HepG2 (cell line): ENCODE measurements around the gene HTN3. TPM values are rescaled to one million over a fixed set of nuclear protein-coding genes. Genes with fewer than 3 reads are reported as not detected.

Source experiments
- ATAC-seq: fragments of 200-7000 bp; cut with Tn5 transposase; 3 replicates; pipeline ENCODE4 v1.9.1; 2020; ENCODE audit warnings: mild to moderate bottlenecking, moderate library complexity
- BruUV-seq: library from RNA; stranded (reverse); fragments of 400-500 nt; replicated peaks from 2 replicates; lab custom pipeline; 2021; lab: Mats Ljungman, UMichigan
- CTCF ChIA-PET: fragments of 300-600 bp; formaldehyde crosslinking; extraction: SDS; loops from one replicate; lab custom pipeline; 2021; ENCODE audit warnings: low total read pairs, inconsistent platforms, low intra/inter-chr PET ratio; lab: Yijun Ruan, JAX
- POLR2A ChIA-PET: fragments of 350-600 bp; sonication (Branson Sonifier 250); formaldehyde crosslinking; loops from one replicate; lab custom pipeline; 2020; ENCODE audit warnings: antibody characterized with exemption, inconsistent platforms; lab: Yijun Ruan, JAX
- DNase-seq: peaks from one replicate; pipeline ENCODE4 v3.0.0-alpha.2; 2015; ENCODE audit warnings: low spot score
- FAIRE-seq: peaks from 3 replicates; lab custom pipeline; 2011; peaks lifted over from hg19 to GRCh38; lab: Jason Lieb, UNC
- H2AFZ ChIP-seq: one replicate; pipeline ENCODE4 v1.6.1; 2011; ENCODE audit warnings: low read length, inconsistent platforms
- H3K27ac ChIP-seq: fragments of 300-600 bp; 3 replicates; pipeline ENCODE4 v1.8.0; 2011; ENCODE audit warnings: mixed run types, mild to moderate bottlenecking, mixed read lengths, low read length, inconsistent platforms; ENCODE audit not compliant: insufficient read depth; ENCODE audit errors: extremely low read length
- H3K27me3 ChIP-seq, 2 experiments: fragments of 200-600 bp in 1 of 2; 2 replicates in 1 of 2; 3 replicates in 1 of 2; pipeline versions ENCODE4 v1.6.0 to v1.8.0; 2011; ENCODE audit warnings: low read length in 2 of 2, mild to moderate bottlenecking in 2 of 2, moderate library complexity in 2 of 2, inconsistent platforms in 1 of 2; ENCODE audit not compliant: insufficient read depth in 2 of 2, control insufficient read depth in 1 of 2
- H3K36me3 ChIP-seq, 2 experiments: fragments of 200-600 bp in 1 of 2; replicated peaks in 1 of 2; 2 replicates in 1 of 2; 3 replicates in 1 of 2; pipeline versions ENCODE4 v1.5.1 to v1.8.0; 2011; ENCODE audit warnings: low read length in 2 of 2, inconsistent platforms in 1 of 2; ENCODE audit not compliant: insufficient read depth in 2 of 2, control insufficient read depth in 1 of 2
- H3K4me1 ChIP-seq: 2 replicates; pipeline ENCODE4 v1.5.1; 2012; ENCODE audit warnings: low read length, inconsistent platforms; ENCODE audit not compliant: insufficient read depth
- H3K4me2 ChIP-seq: 2 replicates; pipeline ENCODE4 v1.6.0; 2011; ENCODE audit warnings: low read depth, low read length, inconsistent platforms
- H3K4me3 ChIP-seq, 3 experiments: fragments of 200-600 bp in 1 of 3; sonication (generic), shearing (Covaris generic) in 1 of 3; replicated peaks in 1 of 3; 2 replicates each; pipeline ENCODE4 v1.5.1; 2011 to 2016; ENCODE audit warnings: low read length in 3 of 3, inconsistent platforms in 2 of 3, low read depth in 2 of 3, mild to moderate bottlenecking in 2 of 3, control low read depth in 1 of 3, mixed read lengths in 1 of 3; ENCODE audit not compliant: insufficient read depth in 1 of 3
- H3K79me2 ChIP-seq: one replicate; pipeline ENCODE4 v1.6.1; 2011; ENCODE audit warnings: low read length, inconsistent platforms; ENCODE audit not compliant: insufficient read depth
- H3K9ac ChIP-seq: 2 replicates; pipeline ENCODE4 v1.6.0; 2011; ENCODE audit warnings: mild to moderate bottlenecking, low read depth, low read length, inconsistent platforms; ENCODE audit not compliant: insufficient read depth
- H3K9me3 ChIP-seq: 2 replicates; pipeline ENCODE4 v1.5.1; 2012; ENCODE audit warnings: mild to moderate bottlenecking, low read length
- H4K20me1 ChIP-seq: 2 replicates; pipeline ENCODE4 v1.6.0; 2011; ENCODE audit warnings: inconsistent platforms, mild to moderate bottlenecking, low read length, moderate library complexity; ENCODE audit not compliant: insufficient read depth
- HDAC1 ChIP-seq: sonication (generic); formaldehyde crosslinking; IDR thresholded peaks from 2 replicates; pipeline ENCODE4 v1.5.1; 2020; ENCODE audit warnings: mild to moderate bottlenecking, missing genetic modification reagents
- MATR3 ChIP-seq: sonication (generic); formaldehyde crosslinking; IDR thresholded peaks from 2 replicates; pipeline ENCODE4 v1.4.0; 2020; ENCODE audit warnings: missing genetic modification reagents
- MED8 ChIP-seq: sonication (generic); formaldehyde crosslinking; IDR thresholded peaks from 2 replicates; pipeline ENCODE4 v1.8.1; 2023; ENCODE audit warnings: mild to moderate bottlenecking, missing genetic modification reagents; ENCODE audit not compliant: insufficient replicate concordance
- MYNN ChIP-seq: sonication (generic); formaldehyde crosslinking; IDR thresholded peaks from 2 replicates; pipeline ENCODE4 v1.4.0; 2020; ENCODE audit warnings: mild to moderate bottlenecking, low read depth, missing genetic modification reagents
- NFKBIZ ChIP-seq: IDR thresholded peaks from 2 replicates; pipeline ENCODE4 v1.6.1; 2018; ENCODE audit warnings: missing genetic modification reagents, missing compliant biosample characterization
- POLR2AphosphoS5 ChIP-seq: IDR thresholded peaks from 2 replicates; pipeline ENCODE4 v1.6.1; 2012; ENCODE audit warnings: low read depth, low read length
- RAD21 ChIP-seq: fragments of 450-650 bp; formaldehyde crosslinking; IDR thresholded peaks from 2 replicates; pipeline ENCODE4 v1.5.0; 2020; ENCODE audit warnings: mild to moderate bottlenecking
- TEAD2 ChIP-seq: sonication (generic); formaldehyde crosslinking; IDR thresholded peaks from 2 replicates; pipeline ENCODE4 v1.9.0; 2021; ENCODE audit warnings: missing genetic modification reagents
- TEAD3 ChIP-seq: optimal IDR thresholded peaks from 2 replicates; pipeline ENCODE3; 2016; ENCODE audit warnings: borderline replicate concordance
- THAP7 ChIP-seq: sonication (generic); formaldehyde crosslinking; IDR thresholded peaks from 2 replicates; pipeline ENCODE4 v1.8.1; 2023; ENCODE audit warnings: mild to moderate bottlenecking, missing genetic modification reagents
- THAP8 ChIP-seq: sonication (generic); formaldehyde crosslinking; IDR thresholded peaks from 2 replicates; pipeline ENCODE4 v1.5.1; 2020; ENCODE audit warnings: missing genetic modification reagents, mild to moderate bottlenecking, borderline replicate concordance
- U2AF1 ChIP-seq: fragments of 200-400 bp; formaldehyde crosslinking; optimal IDR thresholded peaks from 2 replicates; pipeline ENCODE3; 2017; ENCODE audit warnings: mild to moderate bottlenecking, low read depth, low read length
- ZFP1 ChIP-seq: IDR thresholded peaks from 2 replicates; pipeline ENCODE4 v1.6.1; 2016
- ZNF282 ChIP-seq: fragments of 450-650 bp; IDR thresholded peaks from 2 replicates; pipeline ENCODE4 v1.6.1; 2018; ENCODE audit not compliant: partially characterized antibody
- WGBS: methylation state at CpG from one replicate; pipeline ENCODE4 v1.1.6; 2017; ENCODE audit warnings: low lambda C conversion rate; 5-methylcytosine and 5-hydroxymethylcytosine counted together
- in situ Hi-C: cut with HindIII; loops from 2 replicates; pipeline ENCODE4 v1.10.0; 2017; ENCODE audit warnings: low pct_unique_long_range_greater_than_20kb; ENCODE audit not compliant: extremely low pct_ligation_motif_present
- intact Hi-C: fragments of 100-400 bp; cut with micrococcal nuclease; formaldehyde crosslinking; loops from one replicate; pipeline ENCODE4 v1.10.0; 2022; ENCODE audit not compliant: unreplicated experiment
- polyA plus RNA-seq, 8 experiments: library from polyadenylated mRNA; depleted of rRNA in 3 of 8; stranded (reverse) in 7 of 8; unstranded in 1 of 8; fragments of >200 nt; fragmentation: Illumina TruSeq in 4 of 8; extraction: Trizol in 4 of 8; gene quantifications; 2 replicates each; pipeline versions ENCODE4 v1.2.1 to v1.2.3, GENCODE V29; 2011 to 2016; ENCODE audit warnings: low read depth in 4 of 8, missing spikeins in 1 of 8, mixed read lengths in 1 of 8; ENCODE audit not compliant: insufficient read depth in 1 of 8
- total RNA-seq, 5 experiments: library from RNA; depleted of rRNA; stranded (reverse); fragments of >200 nt; fragmentation: Illumina TruSeq; extraction: Trizol; gene quantifications; 2 replicates each; pipeline ENCODE4 v1.2.3, GENCODE V29; 2016; ENCODE audit warnings: low read depth in 1 of 5
- TF ChIP-seq, protein P1 (sequence below): sonication (generic); formaldehyde crosslinking; IDR thresholded peaks from 2 replicates; pipeline ENCODE4 v1.5.0; 2020; ENCODE audit warnings: mild to moderate bottlenecking, missing genetic modification reagents
- TF ChIP-seq, protein P2 (sequence below): sonication (generic); formaldehyde crosslinking; IDR thresholded peaks from 2 replicates; pipeline ENCODE4 v1.5.0; 2020; ENCODE audit warnings: mild to moderate bottlenecking, missing genetic modification reagents
- TF ChIP-seq, protein P3 (sequence below): sonication (generic); formaldehyde crosslinking; conservative IDR thresholded peaks from 2 replicates; pipeline ENCODE4 v1.4.0; 2020; ENCODE audit warnings: mild to moderate bottlenecking, missing genetic modification reagents, moderate library complexity

HTN3 gene
- total and polyA plus RNA-seq, 2 of the 13 experiments (the other 11 are each of a cell fraction or from before 2014, with no cell fraction given), result not detected

DNA sequence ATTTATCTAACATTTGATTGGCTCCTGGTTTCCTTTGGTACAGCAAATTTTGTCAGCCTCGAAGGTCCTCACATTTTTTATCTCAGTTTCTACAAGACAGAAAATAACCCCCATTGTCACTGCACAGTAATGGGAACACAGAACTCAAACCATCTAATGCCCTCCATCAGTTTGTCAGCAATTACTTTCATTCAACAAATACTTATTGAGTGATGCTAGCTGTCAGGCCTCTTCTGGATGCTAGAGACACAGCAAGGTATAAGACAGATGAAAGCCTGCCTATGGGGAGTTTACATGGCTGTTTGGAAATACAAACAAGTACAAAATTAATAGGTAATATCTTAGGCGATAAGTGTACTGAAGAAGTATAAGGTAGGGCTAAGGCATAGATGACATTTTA, 5.0 kb upstream of the HTN3 start (continued):
- TF ChIP-seq, protein P1, sequence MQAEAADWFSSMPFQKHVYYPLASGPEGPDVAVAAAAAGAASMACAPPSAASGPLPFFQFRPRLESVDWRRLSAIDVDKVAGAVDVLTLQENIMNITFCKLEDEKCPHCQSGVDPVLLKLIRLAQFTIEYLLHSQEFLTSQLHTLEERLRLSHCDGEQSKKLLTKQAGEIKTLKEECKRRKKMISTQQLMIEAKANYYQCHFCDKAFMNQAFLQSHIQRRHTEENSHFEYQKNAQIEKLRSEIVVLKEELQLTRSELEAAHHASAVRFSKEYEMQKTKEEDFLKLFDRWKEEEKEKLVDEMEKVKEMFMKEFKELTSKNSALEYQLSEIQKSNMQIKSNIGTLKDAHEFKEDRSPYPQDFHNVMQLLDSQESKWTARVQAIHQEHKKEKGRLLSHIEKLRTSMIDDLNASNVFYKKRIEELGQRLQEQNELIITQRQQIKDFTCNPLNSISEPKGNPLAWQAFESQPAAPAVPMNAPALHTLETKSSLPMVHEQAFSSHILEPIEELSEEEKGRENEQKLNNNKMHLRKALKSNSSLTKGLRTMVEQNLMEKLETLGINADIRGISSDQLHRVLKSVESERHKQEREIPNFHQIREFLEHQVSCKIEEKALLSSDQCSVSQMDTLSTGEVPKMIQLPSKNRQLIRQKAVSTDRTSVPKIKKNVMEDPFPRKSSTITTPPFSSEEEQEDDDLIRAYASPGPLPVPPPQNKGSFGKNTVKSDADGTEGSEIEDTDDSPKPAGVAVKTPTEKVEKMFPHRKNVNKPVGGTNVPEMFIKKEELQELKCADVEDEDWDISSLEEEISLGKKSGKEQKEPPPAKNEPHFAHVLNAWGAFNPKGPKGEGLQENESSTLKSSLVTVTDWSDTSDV, result no peak
- no peak for TF ChIP-seq MYNN (CRISPR knock-in tag)
- no peak for TF ChIP-seq MATR3 (CRISPR knock-in tag)
- TF ChIP-seq ZFP1 (CRISPR knock-in tag), result no peak
- TF ChIP-seq THAP7, result no peak
- TF ChIP-seq THAP8 (CRISPR knock-in tag), result no peak
- TF ChIP-seq TEAD2 (CRISPR knock-in tag), result no peak
- TF ChIP-seq RAD21, result no peak

DNA sequence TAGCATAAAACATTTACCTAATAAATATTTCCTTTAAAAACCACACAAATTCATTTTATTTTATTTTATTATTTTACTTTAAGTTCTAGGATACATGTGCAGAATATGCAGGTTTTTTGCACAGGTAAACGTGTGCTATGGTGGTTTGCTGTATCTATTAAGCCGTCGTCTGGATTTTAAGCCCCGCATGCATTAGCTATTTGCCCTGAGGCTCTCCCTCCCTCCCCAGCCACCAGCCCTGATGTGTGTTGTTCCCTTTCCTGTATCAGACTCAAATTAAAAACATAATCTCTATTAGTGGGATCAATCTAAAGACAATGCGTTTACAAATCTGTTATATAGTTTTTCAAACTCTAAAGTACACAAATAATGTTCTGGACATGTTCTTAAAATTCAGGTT, 1.2 kb upstream of the HTN3 start:
- in situ Hi-C loops (no loop called here), intact Hi-C loops (no loop called here)
- Histone ChIP-seq H3K9ac (no peak overlapping the region), H3K4me2 (no peak overlapping the region), H3K79me2 (no peaks in the 10 kb centered on the region), H3K9me3 (no peaks in the 10 kb centered on the region), H3K36me3 (no peaks in the 10 kb centered on the region), H3K27me3 (no peaks in the 10 kb centered on the region), H3K4me1 (no peaks in the 10 kb centered on the region), H3K4me3 (no peak overlapping the region), H4K20me1 (no peaks in the 10 kb centered on the region), H2AFZ (no peak overlapping the region), H3K27ac (no peak overlapping the region)
- FAIRE-seq (no peak), DNase-seq (no peak), ATAC-seq (no peak)
- ChIA-PET CTCF (no interaction called here), POLR2A (no interaction called here)
- 64% methylated on average over 5 of the region's 5 CpGs for WGBS
- no TSS peak for BruUV-seq
- TF ChIP-seq TEAD3 (no peak), HDAC1 (no peak), POLR2AphosphoS5 (no peak), MED8 (CRISPR knock-in tag) (no peak), U2AF1 (no peak), ZNF282 (no peak), NFKBIZ (CRISPR knock-in tag) (no peak)
- TF ChIP-seq, protein P2, sequence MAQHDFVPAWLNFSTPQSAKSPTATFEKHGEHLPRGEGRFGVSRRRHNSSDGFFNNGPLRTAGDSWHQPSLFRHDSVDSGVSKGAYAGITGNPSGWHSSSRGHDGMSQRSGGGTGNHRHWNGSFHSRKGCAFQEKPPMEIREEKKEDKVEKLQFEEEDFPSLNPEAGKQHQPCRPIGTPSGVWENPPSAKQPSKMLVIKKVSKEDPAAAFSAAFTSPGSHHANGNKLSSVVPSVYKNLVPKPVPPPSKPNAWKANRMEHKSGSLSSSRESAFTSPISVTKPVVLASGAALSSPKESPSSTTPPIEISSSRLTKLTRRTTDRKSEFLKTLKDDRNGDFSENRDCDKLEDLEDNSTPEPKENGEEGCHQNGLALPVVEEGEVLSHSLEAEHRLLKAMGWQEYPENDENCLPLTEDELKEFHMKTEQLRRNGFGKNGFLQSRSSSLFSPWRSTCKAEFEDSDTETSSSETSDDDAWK, result no peak
- TF ChIP-seq, protein P3, sequence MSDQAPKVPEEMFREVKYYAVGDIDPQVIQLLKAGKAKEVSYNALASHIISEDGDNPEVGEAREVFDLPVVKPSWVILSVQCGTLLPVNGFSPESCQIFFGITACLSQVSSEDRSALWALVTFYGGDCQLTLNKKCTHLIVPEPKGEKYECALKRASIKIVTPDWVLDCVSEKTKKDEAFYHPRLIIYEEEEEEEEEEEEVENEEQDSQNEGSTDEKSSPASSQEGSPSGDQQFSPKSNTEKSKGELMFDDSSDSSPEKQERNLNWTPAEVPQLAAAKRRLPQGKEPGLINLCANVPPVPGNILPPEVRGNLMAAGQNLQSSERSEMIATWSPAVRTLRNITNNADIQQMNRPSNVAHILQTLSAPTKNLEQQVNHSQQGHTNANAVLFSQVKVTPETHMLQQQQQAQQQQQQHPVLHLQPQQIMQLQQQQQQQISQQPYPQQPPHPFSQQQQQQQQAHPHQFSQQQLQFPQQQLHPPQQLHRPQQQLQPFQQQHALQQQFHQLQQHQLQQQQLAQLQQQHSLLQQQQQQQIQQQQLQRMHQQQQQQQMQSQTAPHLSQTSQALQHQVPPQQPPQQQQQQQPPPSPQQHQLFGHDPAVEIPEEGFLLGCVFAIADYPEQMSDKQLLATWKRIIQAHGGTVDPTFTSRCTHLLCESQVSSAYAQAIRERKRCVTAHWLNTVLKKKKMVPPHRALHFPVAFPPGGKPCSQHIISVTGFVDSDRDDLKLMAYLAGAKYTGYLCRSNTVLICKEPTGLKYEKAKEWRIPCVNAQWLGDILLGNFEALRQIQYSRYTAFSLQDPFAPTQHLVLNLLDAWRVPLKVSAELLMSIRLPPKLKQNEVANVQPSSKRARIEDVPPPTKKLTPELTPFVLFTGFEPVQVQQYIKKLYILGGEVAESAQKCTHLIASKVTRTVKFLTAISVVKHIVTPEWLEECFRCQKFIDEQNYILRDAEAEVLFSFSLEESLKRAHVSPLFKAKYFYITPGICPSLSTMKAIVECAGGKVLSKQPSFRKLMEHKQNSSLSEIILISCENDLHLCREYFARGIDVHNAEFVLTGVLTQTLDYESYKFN (CRISPR knock-in tag), result no peak
